Measurements from ENCODE around the gene FRMD4A.
"Not testable (repeated sequence)": the region's sequence is repeated elsewhere in the genome, so short reads cannot be mapped to it uniquely, and the experiment has no call there.

Gene FRMD4A

GRCh38 chr10:13716081-13717071 lies 614.3 kb downstream of the FRMD4A start:
- no peak for DNase-seq (ENCODE audit: low read depth)
- no peak for TF ChIP-seq POLR2A (IDR thresholded peaks at IDR 0.05; ENCODE audit: extremely low read depth, insufficient read length)
- no peak for TF ChIP-seq CTCF (IDR thresholded peaks at IDR 0.05; ENCODE audit: low read depth, low read length)
- TF ChIP-seq MYC (IDR thresholded peaks at IDR 0.05; ENCODE audit: low read depth, low read length) = no peak
- TF ChIP-seq MAX (IDR thresholded peaks at IDR 0.05; ENCODE audit: low read depth, low read length) = no peak
- no peak overlapping the region for H3K4me3 ChIP-seq (ENCODE audit: low read depth, low read length)

GRCh38 chr10:13715596-13715995 lies 615.1 kb downstream of the FRMD4A start:
- not testable (repeated sequence) for DNase-seq (ENCODE audit: low read depth)

GRCh38 chr10:13715100-13715499 lies 615.6 kb downstream of the FRMD4A start:
- H3K4me3 ChIP-seq (ENCODE audit: low read depth, low read length) = no peak overlapping the region
- TF ChIP-seq MAX (IDR thresholded peaks at IDR 0.05; ENCODE audit: low read depth, low read length) = no peak
- no peak for TF ChIP-seq POLR2A (IDR thresholded peaks at IDR 0.05; ENCODE audit: extremely low read depth, insufficient read length)
- TF ChIP-seq MYC (IDR thresholded peaks at IDR 0.05; ENCODE audit: low read depth, low read length) = no peak
- TF ChIP-seq CTCF (IDR thresholded peaks at IDR 0.05; ENCODE audit: low read depth, low read length) = no peak
- no peak for DNase-seq (ENCODE audit: low read depth)

More at GRCh38 chr10:13715596-13715995, 615.1 kb downstream of the FRMD4A start:
- not testable (repeated sequence) for H3K4me3 ChIP-seq (ENCODE audit: low read depth, low read length)

- DNase-seq (ENCODE audit: low read depth) = peak; percentile 89
- H3K4me3 ChIP-seq (ENCODE audit: low read depth, low read length) = no peak overlapping the region
- TF ChIP-seq POLR2A (IDR thresholded peaks at IDR 0.05; ENCODE audit: extremely low read depth, insufficient read length) = no peak
- no peak for TF ChIP-seq MYC (IDR thresholded peaks at IDR 0.05; ENCODE audit: low read depth, low read length)
These were observed 617.7 kb downstream of the FRMD4A start for GRCh38 chr10:13712837-13713581.

- no peak for TF ChIP-seq MAX (IDR thresholded peaks at IDR 0.05; ENCODE audit: low read depth, low read length)
- TF ChIP-seq CTCF (IDR thresholded peaks at IDR 0.05; ENCODE audit: low read depth, low read length) = no peak
- no peak for TF ChIP-seq POLR2A (IDR thresholded peaks at IDR 0.05; ENCODE audit: extremely low read depth, insufficient read length)
- no peak for TF ChIP-seq MYC (IDR thresholded peaks at IDR 0.05; ENCODE audit: low read depth, low read length)
- no peak for DNase-seq (ENCODE audit: low read depth)
- H3K4me3 ChIP-seq (ENCODE audit: low read depth, low read length) = no peak overlapping the region
These were observed 618.3 kb downstream of the FRMD4A start for GRCh38 chr10:13712476-13712836.

- DNase-seq (ENCODE audit: low read depth) = no peak
- H3K4me3 ChIP-seq (ENCODE audit: low read depth, low read length) = no peak overlapping the region
- TF ChIP-seq CTCF (IDR thresholded peaks at IDR 0.05; ENCODE audit: low read depth, low read length) = no peak
- TF ChIP-seq MAX (IDR thresholded peaks at IDR 0.05; ENCODE audit: low read depth, low read length) = no peak
- no peak for TF ChIP-seq POLR2A (IDR thresholded peaks at IDR 0.05; ENCODE audit: extremely low read depth, insufficient read length)
- TF ChIP-seq MYC (IDR thresholded peaks at IDR 0.05; ENCODE audit: low read depth, low read length) = no peak
These were observed 619.4 kb downstream of the FRMD4A start for GRCh38 chr10:13711291-13711690.

Measured in NB4 (cell line).